Measurements from ENCODE around the gene MYOZ1.

DNA sequence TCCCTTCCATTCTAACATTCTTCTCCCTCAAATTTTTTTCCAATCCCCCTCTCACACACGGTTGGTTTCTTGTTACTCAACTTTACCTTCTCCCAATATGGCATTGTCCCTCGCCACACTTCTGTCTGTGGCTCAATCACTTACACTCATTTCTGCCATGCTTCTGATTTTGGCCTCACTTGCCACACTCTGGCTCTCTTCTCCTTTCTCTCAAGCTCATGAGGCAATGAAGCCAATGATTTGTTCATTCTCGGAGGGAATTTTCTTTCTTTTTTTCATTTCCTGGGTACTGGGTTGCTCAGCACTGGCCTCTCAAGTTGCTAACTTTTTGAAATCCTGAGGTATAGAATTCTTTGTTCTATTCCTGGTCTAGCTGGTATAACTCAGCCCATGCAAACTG lies 4.0 kb upstream of the MYOZ1 start:
- TF ChIP-seq EZH2 (IDR thresholded peaks at IDR 0.05; ENCODE audit: low read depth) = no peak
- TF ChIP-seq CTCF (conservative IDR thresholded peaks at IDR 0.05) = no peak

Data from PC-9 (cell line).